Stimulated activated CD4-positive, alpha-beta T cell treated with anti-CD3 and anti-CD28 coated beads, TNF-alpha, amount 100 ng/mL, for 1 hour (primary cell): Measurements from ENCODE around the gene DSCAML1.
A peak's percentile ranks its signal among the peaks of the same experiment; 100 is the strongest.

Experiments
- DNase-seq, 3 donors: peaks; one replicate each; pipeline ENCODE4 v3.0.0-alpha.2; 2020; ENCODE audit warnings: low read depth in 3 of 3, low spot score in 1 of 3

The DSCAML1 gene

DNA sequence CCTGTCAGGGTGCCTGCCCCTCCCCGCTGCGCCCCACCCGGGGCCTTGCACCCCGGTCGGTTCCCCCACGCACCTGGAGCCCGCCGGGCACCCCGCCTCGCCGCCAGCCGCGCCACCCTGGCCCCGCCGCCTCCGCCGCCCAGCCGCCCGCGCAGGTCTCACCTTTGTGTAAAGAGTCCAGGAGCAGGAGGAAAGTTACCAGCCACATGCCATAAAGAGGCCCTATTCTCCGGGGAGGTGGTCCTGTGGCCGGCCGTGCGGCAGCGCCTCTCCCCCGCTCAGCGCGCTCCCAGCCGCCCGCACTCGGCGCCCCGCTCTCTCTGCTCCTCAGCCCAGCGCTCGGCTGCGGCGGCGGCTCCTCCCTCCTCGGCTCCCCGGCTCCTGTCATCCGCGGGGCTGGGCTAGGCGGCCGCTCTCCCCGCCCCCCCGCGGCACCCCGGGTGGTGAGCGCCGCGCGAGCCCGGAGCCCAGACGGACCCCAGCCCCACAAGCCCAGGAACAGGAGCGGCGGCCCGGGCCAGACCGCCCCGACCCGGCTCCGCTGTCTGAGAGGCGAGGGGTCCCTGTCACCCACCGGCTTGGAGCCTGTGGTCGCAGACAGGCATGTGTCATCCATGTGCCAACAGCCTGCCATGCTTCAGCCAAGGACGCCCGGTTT lies at the start of gene DSCAML1:
Gene DSCAML1 (minus strand): TSS at position 345 of the 658 bp plus-strand sequence. CDS start 137 bp downstream, at position 208.
- DNase-seq, result peak in 1 of 3 donors; percentile 39

GRCh38 chr11:117843666-117844484 lies 46.9 kb upstream of the DSCAML1 start:
- DNase-seq, result peak; percentile 54 to 83 (median 72)

DNA sequence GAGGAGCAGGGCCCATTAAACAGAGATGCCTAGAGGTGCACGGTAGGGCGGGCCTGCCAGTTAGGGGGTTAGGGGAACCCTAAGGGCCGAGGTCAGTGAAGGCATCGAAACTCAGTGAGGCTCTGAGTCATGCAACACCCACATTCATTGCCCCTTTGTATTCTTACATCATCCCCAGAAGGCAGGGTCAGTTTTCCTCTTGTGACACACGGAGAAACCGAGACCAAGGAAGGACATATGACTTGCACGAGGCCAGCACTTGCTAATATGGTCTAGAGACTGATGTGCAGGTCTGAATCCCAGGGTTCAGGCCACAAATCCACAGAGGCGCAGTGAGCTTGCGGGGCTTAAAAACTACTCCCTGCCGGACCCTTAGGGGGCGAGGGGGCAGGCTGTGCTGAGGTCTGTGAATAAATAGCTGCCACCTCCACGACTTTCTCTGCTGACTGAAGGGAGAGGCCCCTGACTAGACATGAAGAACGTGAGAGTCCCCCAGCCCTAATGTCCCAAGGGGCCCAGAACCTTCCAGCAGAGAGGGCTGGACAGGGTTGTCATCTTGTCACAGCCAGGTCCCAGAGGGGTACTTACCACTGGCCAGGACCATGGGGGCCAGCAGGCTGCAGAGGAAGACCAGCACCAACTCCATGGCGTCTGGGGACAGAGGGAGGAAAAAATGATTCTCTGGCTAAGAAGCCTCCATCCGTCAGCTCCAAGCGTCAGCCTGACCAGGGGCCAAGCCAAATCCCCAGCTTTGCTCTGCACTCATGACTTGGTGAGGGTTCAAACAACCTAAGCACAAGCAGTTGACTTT lies 45.3 kb upstream of the DSCAML1 start:
- no peak for DNase-seq

DNA sequence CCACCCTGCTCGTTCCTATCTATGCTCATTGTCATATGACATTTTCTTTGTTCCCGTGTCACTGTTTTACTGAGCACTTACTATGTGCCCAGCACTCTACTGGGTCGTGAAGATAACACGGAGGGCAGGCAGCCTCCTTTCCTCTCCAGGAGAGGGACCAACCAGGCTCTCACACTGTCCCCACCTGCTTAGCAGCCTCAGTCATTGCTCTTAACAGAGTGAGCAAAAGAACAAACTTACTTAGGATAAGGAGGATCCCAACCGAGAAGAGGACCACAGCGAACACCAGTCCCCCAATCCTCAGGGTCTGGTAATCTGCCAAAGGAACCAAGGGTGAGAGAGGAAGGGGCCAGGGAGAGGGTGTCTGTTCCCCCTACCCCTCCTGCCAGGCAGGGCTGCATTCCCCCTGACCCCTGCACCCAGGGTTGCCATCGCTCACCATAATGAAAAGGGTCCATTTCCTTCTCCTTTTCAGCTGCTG lies 44.6 kb upstream of the DSCAML1 start:
- no peak for DNase-seq

GRCh38 chr11:117840881-117841550 lies 44.0 kb upstream of the DSCAML1 start:
- no peak for DNase-seq

- no peak for DNase-seq
Measured at GRCh38 chr11:117839936-117840813, 43.2 kb upstream of the DSCAML1 start.

DNA sequence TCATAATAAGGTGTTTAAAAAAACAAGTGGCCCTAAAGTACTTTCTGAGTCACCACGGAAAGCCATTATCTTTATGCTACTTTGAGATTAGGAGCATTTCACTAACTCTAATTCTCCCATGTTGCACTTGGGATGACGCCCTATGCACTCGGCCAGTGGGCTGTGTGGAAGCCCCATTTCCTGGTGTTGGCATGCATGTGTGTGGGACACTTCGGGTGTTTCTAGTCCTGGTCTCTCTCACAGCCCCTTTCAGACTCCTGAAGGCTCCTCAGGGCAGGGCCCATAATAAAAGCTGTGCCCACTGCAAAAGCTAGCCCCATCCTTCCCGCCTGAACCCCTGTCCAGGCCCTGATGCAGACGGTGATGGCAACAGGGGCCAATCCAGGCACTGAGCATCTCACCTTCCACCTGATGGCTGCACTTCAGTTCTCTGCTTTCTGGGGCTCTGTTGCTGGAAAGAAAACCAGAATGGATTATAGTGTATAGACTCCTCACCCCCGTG lies 42.4 kb upstream of the DSCAML1 start:
- no peak for DNase-seq

DNA sequence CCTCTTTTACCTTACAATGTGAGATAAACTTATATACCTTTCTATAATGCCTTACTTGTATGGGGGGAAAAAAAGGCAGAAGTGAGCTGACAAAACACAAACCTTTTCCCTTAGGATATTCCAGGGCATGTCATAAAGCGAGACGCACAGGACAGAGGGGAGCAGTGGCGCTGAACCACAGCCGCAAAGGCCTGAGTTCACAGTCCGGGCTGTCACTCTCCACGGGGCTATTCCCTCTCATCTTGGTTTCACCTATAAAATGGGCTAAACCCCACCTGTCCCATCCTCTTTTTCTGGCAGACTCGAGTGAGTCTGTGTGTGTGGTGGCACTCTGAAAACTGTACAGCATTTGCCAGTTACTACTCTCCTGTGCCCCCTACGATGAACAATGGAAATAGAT lies 41.9 kb upstream of the DSCAML1 start:
- DNase-seq, result no peak

DNA sequence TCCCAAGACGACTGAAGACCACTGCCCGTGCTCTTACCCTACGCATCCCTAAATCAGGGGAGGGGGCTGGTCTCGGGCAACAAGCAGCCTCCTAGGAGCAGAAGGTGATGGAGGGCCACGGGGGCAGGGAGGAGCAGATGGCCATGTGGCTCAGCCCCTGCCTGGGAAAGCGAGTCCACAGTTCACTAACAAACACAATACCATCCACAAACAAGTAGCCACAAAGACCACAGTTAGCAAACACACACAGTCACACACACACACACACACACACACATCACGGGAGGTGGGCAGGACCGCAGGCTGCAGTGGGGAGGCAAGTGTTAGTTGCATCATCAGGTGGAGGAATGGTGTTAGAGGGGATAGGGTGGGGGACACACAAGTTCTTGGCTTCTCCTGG lies 40.8 kb upstream of the DSCAML1 start:
- no peak for DNase-seq

DNA sequence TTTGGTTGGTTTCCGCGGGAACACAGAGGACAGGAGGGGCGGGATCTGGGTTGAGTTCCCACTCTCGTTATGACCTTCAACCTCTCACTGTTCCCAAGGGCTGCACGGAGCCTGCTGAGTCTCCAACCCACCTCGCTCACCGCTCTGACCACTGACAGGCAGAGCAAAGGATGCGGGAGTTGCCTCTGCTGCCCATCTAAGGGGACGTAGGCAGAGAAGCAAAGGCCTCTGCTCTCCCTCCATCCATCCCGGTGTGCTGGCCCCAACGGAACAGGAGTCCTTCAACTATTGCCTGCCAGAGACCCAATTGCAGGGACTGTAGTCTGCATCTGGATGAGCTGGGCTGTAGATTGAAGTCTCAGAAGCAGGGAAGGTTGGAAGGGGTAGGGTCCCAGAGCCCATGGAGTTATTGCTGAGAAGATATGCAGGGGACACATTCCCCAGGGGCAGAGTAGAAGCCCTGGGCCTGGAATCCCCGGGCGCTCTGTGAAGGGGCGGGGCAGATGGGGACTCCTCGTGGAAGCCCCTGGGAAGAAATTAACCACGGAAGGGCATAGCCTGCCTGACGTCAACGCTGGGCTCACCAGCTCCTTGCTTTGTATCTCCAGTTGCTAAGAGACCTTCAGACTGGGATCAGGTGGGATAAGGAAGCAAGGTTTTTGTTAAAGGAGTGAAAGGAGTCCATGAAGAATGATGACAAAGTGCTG lies 40.2 kb upstream of the DSCAML1 start:
- DNase-seq, result no peak

- DNase-seq, result no peak
Measured at GRCh38 chr11:117836077-117836960, 39.3 kb upstream of the DSCAML1 start.

DNA sequence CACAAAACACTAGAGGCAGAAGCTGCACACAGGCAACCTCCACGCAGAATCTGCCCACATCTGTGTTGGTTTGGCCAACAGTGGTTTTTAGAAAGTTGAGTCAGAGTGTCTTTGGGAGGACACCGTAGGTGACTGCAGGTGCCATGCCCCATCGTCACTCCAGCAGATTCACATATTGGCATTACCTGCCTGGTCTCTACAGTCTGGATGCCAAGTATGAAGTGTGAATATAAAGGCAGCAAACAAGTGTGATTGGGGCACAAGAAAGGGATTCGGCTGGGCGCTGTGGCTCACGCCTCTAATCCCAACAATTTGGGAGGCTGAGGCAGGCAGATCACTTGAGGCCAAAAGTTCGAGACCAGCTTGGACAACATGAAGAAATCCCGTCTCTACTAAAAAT lies 38.6 kb upstream of the DSCAML1 start:
- DNase-seq, result no peak

GRCh38 chr11:117834838-117835443 lies 37.9 kb upstream of the DSCAML1 start:
- DNase-seq, result no peak

DNA sequence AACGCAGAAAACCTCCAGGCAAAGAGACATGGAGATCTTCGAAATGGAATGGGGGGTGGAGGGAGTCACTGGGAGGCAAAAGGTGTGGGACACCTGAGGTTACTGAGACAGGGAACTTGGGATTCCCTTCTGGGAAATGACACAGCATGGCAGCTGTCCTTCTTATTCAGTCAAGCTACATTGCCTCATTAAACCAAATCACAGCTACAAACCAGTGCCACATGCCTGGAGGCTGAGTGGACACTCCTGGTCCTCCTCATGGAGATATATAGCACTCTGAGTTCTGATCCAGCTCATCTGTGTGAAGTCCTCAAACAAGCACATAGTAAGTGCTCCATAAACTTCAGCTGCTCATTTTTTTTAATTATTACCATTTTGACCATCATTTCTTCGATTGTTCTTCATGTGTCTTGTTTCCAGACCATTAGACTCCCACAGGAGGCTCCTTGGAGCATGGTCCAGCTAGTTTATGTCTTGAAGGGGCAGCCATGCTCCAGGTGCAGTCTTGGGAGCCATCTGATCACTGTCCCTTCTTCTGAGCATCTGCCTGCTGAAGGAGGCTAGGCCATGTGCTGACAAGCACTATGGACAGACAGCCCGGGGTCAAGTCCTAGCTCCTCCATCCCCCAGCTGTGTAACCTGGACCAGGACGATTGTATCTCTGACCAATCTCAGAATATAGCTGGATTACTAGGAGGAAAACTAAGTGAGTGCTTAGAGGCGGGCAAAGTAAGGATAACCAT lies 37.2 kb upstream of the DSCAML1 start:
- DNase-seq, result no peak

GRCh38 chr11:117833401-117833891 lies 36.4 kb upstream of the DSCAML1 start:
- DNase-seq, result no peak

GRCh38 chr11:117832511-117832910 lies 35.5 kb upstream of the DSCAML1 start:
- no peak for DNase-seq
